Measurements from ENCODE around the gene NADSYN1.

The NADSYN1 gene

GRCh38 chr11:71451596-71452198 lies 1.3 kb upstream of the NADSYN1 start:
- no peak for DNase-seq (ENCODE audit: low read depth)

- peak; percentile 46 for DNase-seq (ENCODE audit: low read depth)
Measured at GRCh38 chr11:71452199-71453036, 585 bp upstream of the NADSYN1 start.

GRCh38 chr11:71453918-71454304 lies 908 bp downstream of the NADSYN1 start:
- no peak for DNase-seq (ENCODE audit: low read depth)

DNA sequence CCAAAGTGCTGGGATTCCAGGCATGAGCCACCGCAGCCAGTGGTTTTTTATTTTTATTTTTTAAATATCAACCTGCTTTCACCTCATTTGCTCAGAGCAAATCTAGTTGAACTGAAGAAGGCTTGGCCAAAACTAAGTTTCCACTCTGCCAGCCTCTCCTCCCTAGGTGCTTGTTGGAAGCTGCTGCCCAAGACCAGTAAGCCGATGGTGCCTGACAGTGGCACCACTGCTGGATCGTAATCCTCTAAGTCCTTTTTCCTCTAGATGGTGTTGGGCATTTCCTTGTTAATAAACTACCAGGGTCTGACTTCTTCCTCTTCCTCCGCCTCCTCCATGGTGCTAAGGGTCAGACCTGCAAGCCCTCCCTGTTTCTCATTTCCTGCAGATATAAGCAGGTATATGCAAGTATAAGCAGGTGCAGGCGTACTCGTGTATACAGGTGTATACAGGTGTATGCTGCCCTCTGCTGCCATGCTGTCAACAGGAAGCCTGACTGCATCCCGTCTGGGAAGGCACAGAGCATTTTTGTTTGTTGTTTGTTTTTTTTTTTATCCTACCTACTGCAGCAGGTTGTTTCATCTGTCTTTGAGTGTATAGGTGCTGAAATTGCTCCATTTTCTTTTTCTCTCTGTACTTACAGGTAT lies 1.6 kb downstream of the NADSYN1 start:
- no peak for DNase-seq (ENCODE audit: low read depth)

DNA sequence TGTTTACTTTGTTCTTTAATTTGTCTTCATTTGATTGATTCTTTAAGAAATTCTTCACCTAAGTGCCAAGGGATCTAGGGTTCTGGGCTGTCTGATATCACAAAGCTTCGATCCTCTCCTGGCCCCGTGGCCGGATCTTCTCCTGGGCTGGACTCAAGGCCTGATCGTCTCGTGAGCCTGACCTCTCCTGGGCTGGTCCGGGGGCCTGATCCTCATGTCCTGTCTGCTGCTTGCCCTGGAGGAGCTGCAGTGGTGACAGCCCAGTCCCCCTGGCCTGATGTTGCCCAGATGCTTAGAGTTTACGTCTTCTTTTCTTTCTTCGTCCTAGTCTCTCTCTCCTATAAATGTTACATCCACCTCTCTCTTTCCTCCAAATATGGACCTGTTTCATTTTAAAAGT lies 3.3 kb downstream of the NADSYN1 start:
- DNase-seq (ENCODE audit: low read depth) = no peak

GRCh38 chr11:71456831-71457230 lies 3.8 kb downstream of the NADSYN1 start:
- DNase-seq (ENCODE audit: low read depth) = no peak

- no peak for DNase-seq (ENCODE audit: low read depth)
Measured at GRCh38 chr11:71458146-71459070, 5.4 kb downstream of the NADSYN1 start.

- no peak for DNase-seq (ENCODE audit: low read depth)
Measured at GRCh38 chr11:71459076-71459766, 6.2 kb downstream of the NADSYN1 start.

GRCh38 chr11:71459767-71460320 lies 6.8 kb downstream of the NADSYN1 start:
- no peak for DNase-seq (ENCODE audit: low read depth)

DNA sequence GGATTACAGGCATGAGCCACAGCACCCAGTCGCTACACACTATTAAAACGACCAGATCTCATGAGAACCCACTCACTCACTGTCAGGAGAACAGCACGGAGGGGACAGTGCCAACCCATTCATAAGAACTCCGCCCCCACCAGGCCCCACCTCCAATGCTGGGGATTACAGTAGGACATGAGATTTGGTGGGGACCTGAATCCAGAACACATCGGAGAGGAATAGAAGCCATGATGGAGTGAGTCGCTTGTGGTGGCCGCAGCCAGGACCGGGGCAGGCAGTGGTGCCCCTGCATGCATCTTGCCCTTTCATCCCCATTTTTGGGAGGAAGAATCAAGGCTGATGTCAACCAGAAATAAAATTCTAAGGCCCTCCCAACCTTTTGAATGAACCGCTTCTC lies 8.7 kb downstream of the NADSYN1 start:
- no peak for DNase-seq (ENCODE audit: low read depth)

GRCh38 chr11:71462726-71463125 lies 9.7 kb downstream of the NADSYN1 start:
- DNase-seq (ENCODE audit: low read depth) = no peak

GRCh38 chr11:71463331-71464211 lies 10.6 kb downstream of the NADSYN1 start:
- DNase-seq (ENCODE audit: low read depth) = no peak

DNA sequence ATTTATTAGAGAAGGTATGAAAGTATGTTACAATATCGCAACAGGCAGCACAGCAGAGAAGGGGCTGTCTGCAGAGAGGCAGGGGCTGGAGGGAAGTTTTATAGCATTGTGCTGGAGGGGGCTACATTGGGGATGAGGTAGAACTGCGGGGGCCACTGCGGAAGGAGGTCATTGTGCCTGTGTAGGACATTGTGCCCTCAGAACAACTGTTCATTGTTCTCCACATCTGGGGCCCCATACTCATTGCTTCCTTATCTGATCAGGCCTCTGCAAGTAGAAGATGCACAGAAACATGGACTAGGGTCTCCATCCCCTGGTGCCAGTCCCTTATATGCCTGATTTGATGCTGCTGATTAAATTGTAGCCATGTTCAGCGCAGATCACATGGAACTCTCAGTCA lies 12.1 kb downstream of the NADSYN1 start:
- no peak for DNase-seq (ENCODE audit: low read depth)

DNA sequence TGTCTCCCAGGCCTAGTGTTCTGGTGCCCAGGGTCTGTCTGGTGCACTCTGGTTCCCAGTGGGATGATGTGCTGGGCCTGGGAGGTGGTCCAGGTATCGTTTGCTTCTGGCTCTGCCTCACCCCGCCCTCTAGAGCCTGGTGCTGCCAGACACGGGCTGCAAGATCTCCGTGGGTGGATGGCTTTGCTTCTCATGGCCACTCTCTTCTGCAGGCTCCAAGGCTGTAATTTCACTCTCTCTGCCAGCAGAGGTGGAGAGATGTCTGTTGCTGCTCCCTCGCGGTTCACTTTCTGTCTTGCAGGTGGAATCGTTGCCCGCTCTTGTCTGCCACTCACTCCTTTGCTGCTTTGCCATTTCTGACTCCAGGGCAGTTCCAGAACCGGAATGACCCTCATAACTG lies 13.4 kb downstream of the NADSYN1 start:
- no peak for DNase-seq (ENCODE audit: low read depth)

DNA sequence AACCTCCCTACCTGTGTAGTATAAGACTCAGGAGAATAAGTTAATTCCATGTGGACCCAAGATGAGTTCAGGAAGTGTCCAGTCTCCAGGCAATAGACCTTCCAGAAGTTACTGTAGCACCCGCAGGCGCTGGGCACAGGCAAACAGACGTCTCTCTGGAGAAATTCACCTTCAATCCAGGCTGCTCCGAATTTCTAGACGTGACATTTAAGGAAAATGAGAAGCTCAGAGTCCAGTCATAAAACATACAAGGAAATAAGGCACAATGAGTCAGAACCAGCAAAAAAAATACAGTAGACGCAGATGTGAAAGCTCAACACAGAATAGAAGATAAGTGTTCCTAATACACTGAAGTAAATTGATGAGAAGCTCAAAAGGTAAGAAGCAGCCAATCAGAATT lies 14.2 kb downstream of the NADSYN1 start:
- DNase-seq (ENCODE audit: low read depth) = no peak

- no peak for DNase-seq (ENCODE audit: low read depth)
Measured at GRCh38 chr11:71470946-71471345, 17.9 kb downstream of the NADSYN1 start.

DNA sequence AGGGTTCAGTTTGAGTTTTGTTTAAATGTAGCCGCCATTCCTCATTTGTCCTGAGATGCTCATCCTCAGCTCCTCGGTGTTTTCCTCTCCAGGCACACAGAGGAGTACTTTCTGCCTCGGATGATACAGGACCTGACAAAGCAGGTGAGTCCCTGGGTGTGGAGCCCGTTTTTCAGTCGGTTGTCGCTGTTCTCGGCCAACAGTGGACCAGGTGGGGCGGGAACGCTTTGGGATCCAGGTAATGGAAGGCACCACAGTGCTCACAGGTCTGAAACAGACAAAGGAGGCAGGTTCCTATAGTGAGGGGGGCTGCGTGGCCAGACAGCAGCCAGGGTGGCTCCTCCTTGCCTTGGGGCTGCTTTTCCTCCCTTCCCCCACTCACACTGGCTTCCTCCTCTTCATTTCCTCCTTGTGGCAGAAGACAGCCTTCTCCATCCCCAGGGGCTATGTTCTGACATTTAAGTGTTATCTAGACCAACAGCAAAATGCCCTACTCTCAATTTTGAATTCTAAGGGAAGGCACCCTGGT lies 19.4 kb downstream of the NADSYN1 start:
- no peak for DNase-seq (ENCODE audit: low read depth)

GRCh38 chr11:71472941-71473792 lies 20.2 kb downstream of the NADSYN1 start:
- no peak for DNase-seq (ENCODE audit: low read depth)

GRCh38 chr11:71473793-71474080 lies 20.7 kb downstream of the NADSYN1 start:
- no peak for DNase-seq (ENCODE audit: low read depth)
